OCI-LY7 (cell line): Measurements from ENCODE around the gene NTHL1. TPM values are rescaled to one million over a fixed set of nuclear protein-coding genes. Genes with fewer than 3 reads are reported as not detected.

Source experiments
- BruUV-seq: library from RNA; stranded (reverse); fragments of 400-500 nt; replicated peaks from 2 replicates; lab custom pipeline; 2021; lab: Mats Ljungman, UMichigan
- CTCF ChIA-PET: fragments of 300-600 bp; sonication (Branson Sonifier 250); formaldehyde crosslinking; loops from one replicate; lab custom pipeline; 2022; ENCODE audit warnings: antibody characterized with exemption; ENCODE audit not compliant: unreplicated experiment; lab: Charles Lee
- POLR2A ChIA-PET: fragments of 300-600 bp; sonication (Branson Sonifier 250); formaldehyde crosslinking; loops from one replicate; lab custom pipeline; 2022; ENCODE audit warnings: antibody characterized with exemption; lab: Charles Lee
- DNase-seq: peaks from one replicate; pipeline ENCODE4 v3.0.0-alpha.2; 2015; ENCODE audit warnings: low spot score
- H2AFZ ChIP-seq: fragments of 200-600 bp; sonication (generic), shearing (Covaris generic); 2 replicates; pipeline ENCODE4 v1.6.1; 2014; ENCODE audit warnings: mild to moderate bottlenecking, antibody characterized with exemption, low read length, moderate library complexity
- H3K27ac ChIP-seq: fragments of 200-600 bp; sonication (generic); 2 replicates; pipeline ENCODE4 v1.5.1; 2014; ENCODE audit warnings: mixed run types, low read depth, mild to moderate bottlenecking, moderate library complexity, low read length, inconsistent platforms; ENCODE audit not compliant: poor library complexity, severe bottlenecking
- H3K36me3 ChIP-seq: fragments of 200-600 bp; sonication (generic); 2 replicates; pipeline ENCODE4 v1.6.1; 2014; ENCODE audit warnings: mild to moderate bottlenecking, antibody characterized with exemption, low read length, moderate library complexity, mixed read lengths; ENCODE audit not compliant: insufficient read depth
- H3K4me1 ChIP-seq: fragments of 200-600 bp; sonication (generic); 2 replicates; pipeline ENCODE4 v1.5.1; 2014; ENCODE audit warnings: mild to moderate bottlenecking, low read length; ENCODE audit not compliant: insufficient read depth, poor library complexity, severe bottlenecking
- H3K4me2 ChIP-seq: fragments of 200-600 bp; sonication (generic); 2 replicates; pipeline ENCODE4 v1.6.1; 2014; ENCODE audit warnings: mild to moderate bottlenecking, low read length
- H3K4me3 ChIP-seq: fragments of 200-600 bp; sonication (generic); 2 replicates; pipeline ENCODE4 v1.5.1; 2014; ENCODE audit warnings: mild to moderate bottlenecking, low read depth, low read length; ENCODE audit not compliant: poor library complexity, severe bottlenecking
- H3K79me2 ChIP-seq: fragments of 200-600 bp; sonication (generic); 2 replicates; pipeline ENCODE4 v1.6.1; 2016; ENCODE audit warnings: low read depth, mild to moderate bottlenecking, low read length, moderate library complexity, mixed read lengths; ENCODE audit not compliant: insufficient read depth
- H3K9me2 ChIP-seq: fragments of 200-600 bp; sonication (generic); 2 replicates; pipeline ENCODE4 v1.6.1; 2016; ENCODE audit warnings: mild to moderate bottlenecking, low read length, mixed read lengths; ENCODE audit not compliant: insufficient read depth
- H3K9me3 ChIP-seq: fragments of 200-600 bp; sonication (generic); 2 replicates; pipeline ENCODE4 v1.6.1; 2014; ENCODE audit warnings: mild to moderate bottlenecking, mixed run types, low read length, mixed read lengths
- H4K20me1 ChIP-seq: fragments of 200-600 bp; sonication (generic); 2 replicates; pipeline ENCODE4 v1.6.1; 2014; ENCODE audit warnings: mild to moderate bottlenecking, antibody characterized with exemption, low read length, moderate library complexity, mixed read lengths; ENCODE audit not compliant: insufficient read depth
- CTCF ChIP-seq: fragments of 200-600 bp; sonication (generic); conservative IDR thresholded peaks from 2 replicates; pipeline ENCODE4 v1.5.1; 2014; ENCODE audit warnings: mild to moderate bottlenecking, antibody characterized with exemption, low read length, moderate library complexity, mixed read lengths
- EZH2phosphoT487 ChIP-seq: fragments of 200-600 bp; sonication (generic); IDR thresholded peaks from 2 replicates; pipeline ENCODE4 v1.6.1; 2018; ENCODE audit warnings: low read depth, borderline replicate concordance, mild to moderate bottlenecking, mixed run types, antibody characterized with exemption, low read length, moderate library complexity, mixed read lengths
- intact Hi-C: fragments of 100-400 bp; cut with micrococcal nuclease; formaldehyde crosslinking; loops from one replicate; pipeline ENCODE4 v1.10.0; 2022; ENCODE audit not compliant: unreplicated experiment
- total RNA-seq, 2 experiments: library from RNA; depleted of rRNA in 1 of 2; stranded (reverse); fragments of >200 nt in 1 of 2; shearing (Covaris generic) in 1 of 2; gene quantifications; 2 replicates each; pipeline ENCODE4 v1.2.3, GENCODE V29; 2014 to 2022

The NTHL1 gene
- total RNA-seq, 2 experiments from 2014 or later, result 51.5 to 56.2 TPM

GRCh38 chr16:2072926-2073325, 25.3 kb upstream of the NTHL1 start:
- Histone ChIP-seq H3K4me2 (no peak overlapping the region), H3K36me3 (peaks cover 28% of the 10 kb centered on the region), H3K79me2 (no peaks in the 10 kb centered on the region), H3K9me2 (no peaks in the 10 kb centered on the region), H3K27ac (no peak overlapping the region), H2AFZ (no peak overlapping the region), H4K20me1 (no peaks in the 10 kb centered on the region), H3K4me1 (no peaks in the 10 kb centered on the region), H3K9me3 (no peaks in the 10 kb centered on the region), H3K4me3 (no peak overlapping the region)
- no peak for DNase-seq
- BruUV-seq, result no TSS peak
- intact Hi-C loops, result no loop called here
- CTCF ChIA-PET, result no interaction called here
- TF ChIP-seq EZH2phosphoT487 (no peak), CTCF (no peak)
- POLR2A ChIA-PET, result no interaction called here

DNA sequence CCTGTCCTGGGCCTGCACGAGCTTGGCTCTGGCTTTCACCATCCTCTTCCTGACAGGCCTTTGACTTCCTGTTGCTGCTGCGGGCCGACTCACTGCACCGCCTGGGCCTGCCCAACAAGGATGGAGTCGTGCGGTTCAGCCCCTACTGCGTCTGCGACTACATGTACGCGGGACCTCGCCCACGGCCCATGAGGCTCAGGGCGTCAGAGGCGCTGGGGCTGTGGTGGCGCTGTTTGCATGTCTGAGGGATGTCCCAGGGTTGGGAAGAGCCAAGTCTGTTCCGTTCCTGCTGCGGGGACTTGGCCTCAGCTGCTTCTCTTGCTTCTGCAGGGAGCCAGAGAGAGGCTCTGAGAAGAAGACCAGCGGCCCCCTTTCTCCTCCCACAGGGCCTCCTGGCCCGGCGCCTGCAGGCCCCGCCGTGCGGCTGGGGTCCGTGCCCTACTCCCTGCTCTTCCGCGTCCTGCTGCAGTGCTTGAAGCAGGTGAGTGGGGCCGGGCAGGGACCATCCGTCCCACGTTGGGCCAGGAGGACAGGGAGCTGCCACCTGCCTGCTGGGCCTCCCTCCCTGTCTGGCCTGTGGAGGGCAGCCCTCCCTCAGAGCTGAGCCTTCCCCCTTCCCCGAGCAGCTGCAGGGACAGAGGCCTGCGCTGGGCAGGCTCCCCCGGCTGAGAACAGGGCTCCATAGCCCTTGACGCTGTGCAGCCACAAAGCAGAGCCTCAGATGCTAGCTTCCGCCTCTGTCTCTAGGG, 24.0 kb upstream of the NTHL1 start:
- Histone ChIP-seq H3K9me3 (no peaks in the 10 kb centered on the region), H3K79me2 (no peaks in the 10 kb centered on the region), H3K4me2 (no peak overlapping the region), H2AFZ (no peak overlapping the region), H3K9me2 (no peaks in the 10 kb centered on the region), H3K27ac (no peak overlapping the region), H3K4me1 (no peaks in the 10 kb centered on the region), H3K4me3 (no peak overlapping the region), H3K36me3 (peaks cover 39% of the 10 kb centered on the region), H4K20me1 (no peaks in the 10 kb centered on the region)
- BruUV-seq, result no TSS peak
- intact Hi-C loops, result no loop called here
- DNase-seq, result no peak
- ChIA-PET CTCF (no interaction called here), POLR2A (no interaction called here)
- no peak for TF ChIP-seq CTCF
- TF ChIP-seq EZH2phosphoT487, result no peak
